HG03558 (cell line): ENCODE data around the gene AKR1B1.

Experiments used
- ATAC-seq: cut with Tn5 transposase; IDR thresholded peaks from one replicate; pipeline ENCODE4 v1.9.1; 2021; ENCODE audit warnings: moderate number of reproducible peaks; ENCODE audit not compliant: unreplicated experiment; ENCODE audit errors: extremely low read depth

The AKR1B1 gene

DNA sequence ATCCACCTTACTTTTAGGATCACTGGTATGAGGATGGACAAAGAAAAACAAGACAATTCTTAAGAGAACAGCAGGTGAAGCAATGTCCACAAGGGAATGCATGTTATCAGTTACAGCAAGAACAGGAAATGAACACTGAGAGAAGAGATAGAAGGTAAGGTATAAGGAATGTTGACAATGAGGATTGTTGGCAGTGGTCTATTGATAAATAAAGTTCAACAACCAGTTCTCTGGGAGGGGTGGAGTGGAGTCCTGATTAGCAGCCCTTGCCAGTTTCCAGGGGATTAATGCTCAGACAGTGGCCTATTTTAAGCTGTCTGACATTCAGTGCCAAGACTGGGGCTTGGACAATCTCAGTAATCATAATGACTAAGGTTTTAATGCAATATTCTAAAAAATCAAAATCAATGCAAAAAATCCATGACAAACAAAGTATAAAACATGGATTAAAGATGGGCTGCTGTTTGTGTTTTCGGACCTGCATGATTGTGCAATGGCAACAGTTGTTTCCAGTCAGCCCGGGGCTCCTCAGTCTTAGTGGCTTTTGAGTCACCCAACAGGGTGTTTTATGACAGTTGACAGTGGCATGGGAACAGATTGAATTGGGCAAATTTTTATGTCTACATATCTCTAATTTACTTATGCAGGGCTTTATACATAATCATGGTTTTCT lies 13.8 kb upstream of the AKR1B1 start:
- ATAC-seq, result no peak

DNA sequence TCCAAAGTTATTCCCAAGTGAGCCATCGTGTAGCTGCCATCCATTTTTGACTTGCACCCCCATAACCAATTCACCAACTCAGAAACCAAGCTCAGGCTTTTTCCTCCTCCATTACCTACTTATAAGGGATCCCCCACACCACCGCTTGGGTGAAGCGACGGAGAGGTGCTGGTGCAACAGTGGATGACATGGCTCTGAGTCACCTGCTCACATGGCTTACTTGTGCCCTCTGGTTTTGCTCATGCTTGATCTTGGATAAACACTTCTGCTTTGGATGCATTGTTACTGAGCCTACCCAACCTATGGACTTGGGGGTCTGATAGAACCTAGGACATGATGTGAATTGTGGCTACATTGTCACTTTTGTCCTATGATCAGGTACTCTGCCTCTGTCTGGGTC lies 12.0 kb upstream of the AKR1B1 start:
- no peak for ATAC-seq

DNA sequence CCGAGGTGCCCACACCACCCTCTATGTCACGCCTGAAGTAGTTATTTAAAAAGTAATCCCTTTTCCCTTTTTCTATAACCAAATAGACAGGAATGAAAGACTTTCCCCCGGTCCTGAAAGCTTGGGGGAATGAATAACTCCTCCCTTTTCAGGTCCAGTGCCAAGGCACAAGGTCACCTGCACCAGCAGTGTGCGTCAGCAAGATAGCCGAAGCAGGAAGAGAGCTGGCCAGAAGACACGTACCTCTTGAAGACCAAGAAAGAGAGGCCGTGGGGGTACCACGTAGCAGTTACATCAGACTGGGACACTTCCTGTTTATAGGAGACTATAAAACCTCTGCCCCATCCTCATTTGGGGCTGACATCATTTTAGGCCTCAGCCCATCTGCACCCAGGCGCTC lies 10.7 kb upstream of the AKR1B1 start:
- ATAC-seq, result no peak

DNA sequence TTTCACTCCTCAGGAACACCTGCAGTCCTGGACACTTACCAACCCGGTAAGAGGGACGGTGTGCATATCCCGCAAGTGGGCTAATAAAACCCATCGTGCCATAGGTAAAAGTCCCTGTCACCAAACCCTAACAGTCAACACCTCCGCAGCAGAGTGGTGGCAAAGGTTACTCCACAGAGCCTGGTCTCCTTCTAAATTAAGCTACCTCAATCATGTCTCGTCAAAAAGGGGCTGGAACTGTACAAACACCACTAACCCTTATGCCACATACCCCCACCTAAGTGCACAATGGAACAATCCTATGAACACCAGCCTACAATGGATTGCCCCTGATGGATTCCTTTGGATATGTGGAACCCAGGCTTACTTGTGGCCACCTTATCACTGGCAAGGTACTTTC lies 9.6 kb upstream of the AKR1B1 start:
- no peak for ATAC-seq

DNA sequence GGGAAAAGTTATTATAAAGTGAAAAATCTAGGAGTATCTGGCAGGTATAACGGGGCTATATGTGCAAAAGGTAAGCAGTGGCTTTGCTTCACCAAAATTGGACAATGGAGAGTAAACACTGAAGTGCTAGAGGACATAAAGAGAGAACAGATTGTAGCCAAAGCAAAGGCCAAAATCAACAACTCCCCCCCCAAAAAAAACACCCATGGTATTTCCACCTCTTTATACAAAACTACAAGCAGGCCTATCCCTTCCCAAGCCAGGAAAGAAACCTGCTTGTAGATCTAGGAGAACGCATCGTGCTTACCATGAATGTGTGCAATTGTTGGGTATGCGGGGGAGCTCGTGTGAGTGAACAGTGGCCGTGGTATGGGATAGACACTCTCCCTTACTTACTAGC lies 9.2 kb upstream of the AKR1B1 start:
- no peak for ATAC-seq

DNA sequence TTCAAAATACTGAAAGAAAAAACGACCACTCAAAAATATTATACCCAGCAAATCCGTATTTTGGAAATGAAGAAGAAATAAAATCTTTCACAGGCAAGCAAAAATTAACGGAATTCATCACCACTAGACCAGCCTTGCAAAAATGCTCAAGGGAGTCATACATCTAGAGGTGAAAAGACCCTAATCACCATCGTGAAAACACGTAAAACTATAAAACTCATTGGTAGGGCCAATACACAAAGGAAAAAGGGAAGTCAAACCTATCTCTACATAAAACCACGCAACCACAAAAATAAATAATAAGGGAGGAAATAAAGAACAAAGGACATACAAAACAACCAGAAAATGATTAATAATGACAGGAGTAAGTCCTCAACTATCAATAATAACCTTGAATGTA lies 6.6 kb upstream of the AKR1B1 start:
- no peak for ATAC-seq

DNA sequence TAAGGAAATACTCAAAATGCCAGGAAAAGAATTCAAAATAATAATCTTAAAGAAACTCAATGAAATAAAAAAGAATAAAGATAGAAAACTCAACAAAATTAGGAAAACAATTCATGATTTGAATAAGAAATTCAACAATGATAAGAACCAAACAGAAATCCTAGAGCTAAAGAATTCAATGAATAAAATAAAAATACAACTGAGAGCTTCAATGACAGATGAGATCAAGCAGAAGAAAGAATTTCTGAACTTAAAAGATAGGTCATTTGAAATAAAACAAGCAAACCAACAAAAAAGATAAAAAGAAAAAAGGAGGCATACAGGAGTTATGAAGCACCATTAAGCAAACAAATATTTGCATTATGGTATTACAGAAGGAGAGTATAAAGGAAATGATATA lies 5.6 kb upstream of the AKR1B1 start:
- ATAC-seq, result no peak

DNA sequence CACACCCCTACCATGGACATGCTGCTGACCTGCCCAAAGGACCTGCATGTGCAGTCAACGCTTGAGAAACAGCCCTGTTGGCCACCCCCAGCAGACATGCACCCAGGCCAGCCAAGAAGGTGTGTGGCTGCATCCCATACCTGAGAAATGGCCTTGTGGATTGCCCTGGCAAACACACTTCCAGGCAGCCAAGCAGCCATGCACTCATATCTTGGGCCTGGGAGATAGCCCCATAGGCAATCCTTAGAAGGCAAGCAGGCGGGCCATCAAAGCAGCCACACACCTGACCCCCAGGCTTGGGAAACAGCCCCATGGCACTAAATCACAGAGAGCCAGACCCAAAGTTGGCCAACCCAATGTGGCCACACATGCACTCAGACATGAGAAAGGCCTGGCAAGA lies 4.9 kb upstream of the AKR1B1 start:
- no peak for ATAC-seq

DNA sequence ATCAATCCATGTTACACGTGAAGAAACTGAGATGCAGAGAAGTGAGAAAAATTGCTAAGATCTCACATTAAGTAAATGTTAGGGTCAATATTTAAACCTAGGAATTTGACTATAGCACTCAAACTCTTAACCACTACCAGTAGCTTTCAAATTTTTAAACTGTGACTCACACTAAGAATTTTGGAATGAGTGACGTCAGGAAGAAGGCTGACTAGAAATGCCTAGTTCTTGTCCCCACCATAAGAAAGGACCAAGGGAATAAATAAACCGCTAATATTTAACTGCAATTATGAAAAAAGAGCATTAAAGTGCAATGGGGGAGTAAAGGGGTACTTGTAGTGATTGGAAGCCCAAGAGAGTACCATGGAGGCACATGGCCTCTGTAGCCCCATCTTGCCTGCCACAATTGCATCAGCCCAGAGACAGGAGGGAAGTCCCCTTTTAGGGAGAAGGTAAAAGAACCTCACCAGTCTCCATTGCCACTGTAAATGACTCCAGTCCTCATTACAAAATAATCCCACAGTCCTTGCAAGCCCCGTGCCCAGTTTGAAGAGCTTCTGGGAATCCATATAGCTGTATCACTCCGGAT lies 3.5 kb upstream of the AKR1B1 start:
- ATAC-seq, result no peak

DNA sequence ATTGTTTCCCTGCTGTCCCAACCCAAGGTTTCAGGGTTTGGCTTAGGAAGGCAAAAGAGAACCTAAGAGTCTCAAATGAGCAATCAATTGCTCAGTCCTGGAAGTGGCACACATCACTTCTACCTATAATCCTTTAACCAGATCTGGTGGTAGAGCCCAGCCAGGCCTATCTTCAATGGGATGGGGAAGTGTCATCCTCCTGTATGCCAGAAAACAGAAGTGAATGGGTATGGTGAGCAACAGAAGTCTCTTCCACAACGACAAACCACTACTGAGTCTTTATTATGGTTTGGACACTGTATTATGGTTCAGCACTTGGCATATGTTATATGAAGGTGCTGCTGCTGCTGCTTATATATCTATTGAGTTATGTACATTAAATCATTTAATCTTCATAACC lies 3.0 kb upstream of the AKR1B1 start:
- ATAC-seq, result no peak

DNA sequence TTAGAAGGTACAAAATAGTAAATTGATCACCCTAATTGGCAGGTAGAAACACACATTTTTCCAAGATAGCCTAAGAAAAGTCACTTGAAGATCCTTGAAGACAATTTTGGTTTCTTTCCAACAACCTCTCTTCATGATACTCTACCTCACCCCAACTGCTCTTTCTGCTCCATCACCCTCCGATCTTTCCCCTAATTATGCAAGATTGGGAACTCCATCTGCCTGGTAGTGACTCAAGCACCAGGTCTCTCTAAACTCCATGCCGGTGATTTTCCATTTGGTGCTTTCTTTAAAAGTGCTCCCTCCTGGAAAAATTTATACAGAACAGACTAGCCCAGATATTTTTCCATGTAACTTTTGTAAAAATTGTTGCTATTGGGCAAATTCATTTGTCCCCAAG lies 1.1 kb upstream of the AKR1B1 start:
- ATAC-seq, result no peak

DNA sequence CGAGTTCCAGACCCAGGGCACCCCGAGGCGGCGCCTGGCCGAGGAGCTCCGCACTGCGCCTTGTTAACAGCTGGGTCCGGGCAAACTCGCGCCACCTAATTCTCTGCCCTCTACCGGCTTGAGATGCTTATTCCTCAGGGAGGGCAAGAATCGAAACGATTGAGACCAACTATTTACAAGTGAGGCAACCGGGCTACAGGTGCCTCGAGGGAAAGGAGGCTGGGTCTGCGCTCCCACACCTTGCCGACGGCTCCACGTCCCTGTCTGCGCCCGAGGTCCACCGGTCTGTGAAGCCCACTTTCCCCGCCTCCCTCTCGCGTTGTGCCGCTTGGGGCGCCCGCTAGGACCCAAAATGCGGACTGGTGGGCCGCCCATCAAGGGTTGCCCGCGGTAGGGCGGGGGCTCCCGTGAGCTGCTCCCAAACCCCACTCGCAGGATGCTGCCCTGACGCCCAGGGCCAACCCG lies 527 bp downstream of the AKR1B1 start:
- ATAC-seq, result peak; percentile 26

DNA sequence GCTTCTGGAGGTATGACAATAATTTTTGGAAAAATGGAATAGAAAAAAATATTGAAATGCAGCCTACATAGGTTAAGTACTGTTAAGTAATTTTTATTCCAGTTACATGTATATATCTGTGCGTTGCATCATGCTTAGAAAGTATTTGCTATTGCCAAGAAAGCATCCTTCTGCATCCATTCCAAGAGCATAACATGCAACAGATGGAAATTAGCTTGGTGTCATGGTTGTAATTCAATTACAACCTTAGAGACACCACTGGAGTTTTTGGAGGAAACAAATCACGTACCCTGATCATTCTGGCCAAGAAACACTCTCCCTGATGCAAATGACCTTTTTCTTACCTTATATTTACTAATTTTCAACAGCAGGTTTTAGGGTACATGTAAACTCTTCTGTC lies 1.7 kb downstream of the AKR1B1 start:
- ATAC-seq, result no peak

DNA sequence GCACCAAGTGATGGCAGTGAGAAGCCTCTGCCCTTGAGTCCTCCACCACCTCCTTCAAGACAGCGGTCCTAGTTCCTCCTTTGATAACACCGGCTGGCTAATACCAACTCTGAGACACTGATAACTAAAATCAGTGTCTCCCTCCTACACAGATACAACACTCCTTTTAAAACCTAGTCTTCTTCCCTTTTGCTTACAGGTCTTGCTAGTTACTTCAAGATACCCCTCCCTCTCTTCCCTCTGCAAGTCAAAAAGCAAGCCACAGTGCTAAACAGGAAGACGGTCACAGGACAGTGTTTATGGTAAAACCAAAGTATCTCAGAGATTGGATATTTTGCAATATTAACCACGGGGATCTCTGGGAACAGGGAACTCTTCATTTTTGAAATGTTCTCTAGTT lies 4.6 kb downstream of the AKR1B1 start:
- ATAC-seq, result no peak

DNA sequence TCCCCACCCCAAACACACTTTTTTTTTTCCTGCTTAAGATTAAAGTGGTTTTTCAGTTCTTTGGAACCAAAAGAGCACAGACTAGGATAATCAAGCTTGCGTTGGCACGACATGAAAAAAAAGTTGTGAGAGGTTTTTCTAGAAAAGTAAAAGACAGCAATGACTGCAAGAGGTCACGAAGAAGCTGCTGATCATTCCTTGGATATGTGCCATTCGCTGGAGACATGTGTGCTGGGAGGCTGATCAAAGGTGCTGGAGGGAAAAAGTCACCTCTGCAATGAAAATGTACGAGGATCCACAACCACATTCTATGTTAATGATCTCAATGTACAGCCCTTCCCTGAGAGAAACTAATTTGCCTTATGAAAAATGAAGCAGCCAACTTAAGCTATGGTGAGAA lies 5.4 kb downstream of the AKR1B1 start:
- no peak for ATAC-seq

DNA sequence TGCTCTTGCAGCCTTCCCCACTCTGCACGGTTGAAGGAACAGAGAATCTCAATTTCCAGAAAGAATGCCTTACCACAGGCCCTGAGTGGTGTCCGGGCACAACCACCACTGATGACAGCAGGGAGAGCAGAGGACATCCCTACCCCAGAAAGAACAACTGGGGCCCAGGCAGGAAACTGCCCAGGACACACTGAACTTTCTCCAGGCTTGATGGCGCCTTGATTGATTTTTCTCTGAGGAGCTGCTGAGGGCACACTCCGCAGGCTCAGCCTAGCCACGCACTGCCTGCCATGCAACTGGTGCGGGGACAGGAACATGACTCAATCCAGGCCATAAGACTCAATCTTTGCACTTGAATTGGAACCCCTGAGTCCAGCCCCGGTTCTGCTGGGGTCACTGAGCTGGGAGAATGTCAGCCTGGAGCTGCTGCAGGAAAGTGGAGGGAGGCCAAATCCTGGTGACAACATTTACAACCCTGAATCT lies 5.9 kb downstream of the AKR1B1 start:
- ATAC-seq, result no peak

DNA sequence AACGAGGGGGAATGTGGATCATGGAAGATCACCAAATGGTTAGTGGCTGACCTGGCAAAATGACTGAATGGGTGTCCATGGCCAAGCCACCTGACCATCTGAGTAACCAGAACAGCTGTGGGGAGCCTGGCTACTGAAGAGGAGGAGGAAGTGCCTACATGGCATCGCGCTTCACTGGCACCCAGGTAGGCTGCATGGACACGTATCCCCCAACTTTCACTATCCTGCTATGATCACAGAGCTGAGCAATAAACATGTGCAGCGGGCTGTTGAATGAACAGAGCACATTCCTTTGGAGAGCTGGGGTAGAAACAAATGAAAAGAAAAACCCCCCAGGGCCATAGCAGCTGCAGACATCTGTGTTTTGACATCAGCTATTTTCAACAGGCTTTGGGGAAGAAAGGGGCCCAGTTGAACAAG lies 6.5 kb downstream of the AKR1B1 start:
- ATAC-seq, result no peak

DNA sequence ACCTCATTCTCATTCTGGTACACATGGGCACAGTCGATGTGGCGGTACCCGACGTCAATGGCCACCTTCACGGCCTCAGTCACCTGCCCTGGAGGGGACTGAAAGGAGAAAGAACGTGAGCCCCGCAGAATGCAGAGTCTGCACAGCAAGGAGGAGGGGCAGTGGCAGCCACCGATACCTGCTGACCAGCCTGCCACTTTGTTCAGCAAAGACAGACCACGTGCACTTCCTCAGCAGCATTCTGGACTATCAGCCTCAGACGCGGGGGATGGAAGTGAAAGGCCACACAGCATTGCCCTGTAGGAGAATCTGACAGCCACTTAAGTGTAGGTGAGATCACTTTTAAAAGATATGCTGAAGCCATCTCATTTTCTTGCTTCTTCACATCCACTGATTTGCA lies 7.2 kb downstream of the AKR1B1 start:
- ATAC-seq, result no peak

DNA sequence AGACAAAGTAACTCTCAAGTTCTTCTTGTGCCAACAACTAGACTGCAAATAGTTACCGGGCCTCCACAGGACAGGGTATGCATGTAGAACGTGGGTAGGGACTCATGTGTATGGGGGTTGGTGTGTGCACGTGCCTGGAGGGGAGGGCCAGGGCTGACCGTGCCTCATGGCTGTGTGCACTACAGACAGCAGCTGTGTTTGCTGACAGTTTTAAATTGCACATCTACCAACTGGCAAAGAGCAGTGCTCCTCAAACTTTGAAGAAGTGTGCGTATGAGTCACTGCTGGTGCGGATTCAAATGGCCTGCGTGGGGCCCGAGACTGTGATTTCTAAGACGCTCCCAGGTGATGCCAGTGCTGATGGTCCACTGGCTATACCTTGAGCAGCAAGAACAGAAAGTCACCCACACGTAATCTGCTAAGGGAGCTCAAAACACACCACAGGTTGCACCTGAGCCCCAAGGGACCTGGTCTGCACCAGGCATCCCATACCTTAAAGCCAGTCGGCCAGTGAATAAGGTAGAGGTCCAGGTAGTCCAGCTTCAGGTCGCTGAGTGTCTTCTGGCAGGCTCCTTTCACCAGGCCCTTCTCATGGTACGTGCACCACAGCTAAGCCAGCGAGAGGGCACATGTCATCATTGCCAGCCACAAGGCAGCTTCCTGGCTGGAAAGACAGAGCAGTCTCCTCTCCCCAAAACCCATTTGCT lies 8.5 kb downstream of the AKR1B1 start:
- no peak for ATAC-seq

DNA sequence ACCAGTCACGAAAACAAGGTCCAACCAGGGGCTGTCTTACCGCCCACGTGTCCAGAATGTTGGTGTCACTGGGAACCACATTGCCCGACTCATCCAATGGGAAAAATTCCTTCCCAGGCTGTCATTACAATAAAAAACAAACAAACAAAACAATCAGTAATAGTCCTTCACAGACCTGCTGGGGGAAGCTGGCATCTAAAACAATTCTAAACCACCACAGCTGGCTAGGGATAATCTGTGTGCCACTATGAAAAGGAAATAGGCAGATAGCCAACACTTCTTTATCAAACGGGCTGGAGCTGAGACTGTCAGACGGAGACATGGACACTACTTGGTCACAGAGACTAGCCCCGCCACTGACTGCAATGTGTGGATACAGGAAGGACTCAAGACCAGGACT lies 9.2 kb downstream of the AKR1B1 start:
- ATAC-seq, result no peak

DNA sequence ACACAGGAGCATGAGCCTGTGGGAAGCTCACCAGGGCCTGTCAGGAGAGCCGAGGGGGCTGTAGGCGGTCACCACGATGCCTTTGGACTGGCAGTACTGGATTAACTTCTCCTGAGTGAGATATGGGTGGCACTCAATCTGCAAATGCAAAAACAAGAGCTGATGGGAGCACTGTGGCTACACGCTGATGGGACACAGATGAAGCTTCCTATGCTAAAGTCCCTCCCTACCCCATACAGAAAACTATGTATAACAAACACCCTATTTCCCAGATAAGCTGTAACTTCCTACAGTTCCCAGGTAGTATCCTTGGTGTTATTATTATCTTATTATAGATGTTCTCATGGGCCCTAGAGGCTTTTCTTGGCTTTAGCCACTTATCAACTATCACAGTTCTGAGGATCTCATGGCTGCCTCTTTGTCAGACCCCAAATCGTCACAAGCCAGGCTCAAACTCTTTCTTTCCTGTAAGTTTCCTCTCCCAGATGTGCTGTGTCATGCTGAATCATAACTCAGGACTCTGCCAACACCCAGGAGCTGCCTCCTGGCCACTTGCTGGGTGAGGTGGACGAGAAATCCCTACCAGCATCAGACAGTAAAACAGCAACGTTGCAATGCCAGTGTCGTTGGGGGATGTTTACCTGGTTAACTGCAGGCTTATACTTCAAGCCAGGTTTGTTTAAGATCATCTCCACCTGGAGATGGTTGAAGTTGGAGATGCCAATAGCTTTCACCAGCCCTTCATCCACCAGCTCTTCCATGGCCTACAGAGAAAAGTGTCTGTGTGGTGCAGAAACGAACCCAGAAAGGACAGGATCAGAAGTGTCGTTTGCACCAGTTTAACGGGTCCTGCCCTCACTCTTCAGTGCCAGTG lies 10.3 kb downstream of the AKR1B1 start:
- ATAC-seq, result no peak
